Fibroblast of mammary gland (primary cell): ENCODE results near the gene MTM1.

Experiments
- DNase-seq: peaks from one replicate; pipeline ENCODE4 v3.0.0-alpha.2; 2010; ENCODE audit warnings: low read depth
- H3K4me3 ChIP-seq: 2 replicates; pipeline ENCODE4 v1.5.1; 2011; ENCODE audit warnings: low read depth, mild to moderate bottlenecking, low read length, moderate library complexity; ENCODE audit not compliant: control insufficient read depth
- CTCF ChIP-seq: conservative IDR thresholded peaks from 2 replicates; pipeline ENCODE4 v1.5.1; 2011; ENCODE audit warnings: low read depth, low read length, inconsistent platforms; ENCODE audit not compliant: control insufficient read depth, insufficient read depth

Gene MTM1

GRCh38 chrX:150567645-150568319 lies 639 bp upstream of the MTM1 start:
- no peak for DNase-seq
- peak overlapping the region; percentile 20 for H3K4me3 ChIP-seq
- no peak for TF ChIP-seq CTCF

DNA sequence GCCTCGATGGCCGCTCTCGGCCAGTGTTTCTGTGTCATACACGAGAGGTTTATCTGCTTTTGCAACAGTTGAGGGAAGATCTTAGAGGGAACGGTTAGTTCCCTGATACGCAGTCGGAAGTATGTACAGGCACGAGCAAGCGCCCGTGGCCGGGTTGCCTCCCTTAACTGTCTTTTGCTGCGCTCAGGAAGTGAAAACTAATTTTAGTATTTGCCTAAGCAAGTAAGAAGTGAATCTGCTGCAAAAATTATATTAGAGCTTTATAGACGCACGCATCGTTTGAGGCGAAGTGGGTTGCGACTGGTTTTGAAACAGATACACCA lies 695 bp downstream of the MTM1 start:
- DNase-seq: peak; percentile 44

DNA sequence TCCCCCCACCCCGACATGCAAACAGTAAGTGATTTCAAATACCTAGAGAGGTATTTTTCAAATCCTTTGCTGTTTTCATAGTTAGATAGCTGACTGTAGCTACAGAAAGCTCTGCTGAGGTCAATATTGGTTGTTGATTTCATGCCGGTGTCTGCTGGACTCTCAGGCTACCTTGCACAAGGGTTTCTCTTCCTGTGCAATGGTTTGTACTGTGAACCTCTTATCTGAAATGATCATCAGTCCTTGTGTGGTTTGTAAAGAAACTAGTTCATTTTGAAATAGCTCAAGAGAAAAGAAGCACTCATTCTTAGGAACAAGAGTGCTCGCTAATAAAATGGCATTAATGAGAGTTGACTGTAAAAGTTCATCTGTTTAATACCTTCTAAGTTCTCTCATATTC lies 2.1 kb downstream of the MTM1 start:
- H3K4me3 ChIP-seq: no peak overlapping the region
- no peak for TF ChIP-seq CTCF
- DNase-seq: no peak

More for the DNA sequence above, 695 bp downstream of the MTM1 start:
- peak overlapping the region; percentile 62 for H3K4me3 ChIP-seq
- no peak for TF ChIP-seq CTCF

- TF ChIP-seq CTCF: no peak
- no peak overlapping the region for H3K4me3 ChIP-seq
- no peak for DNase-seq
Observed at GRCh38 chrX:150572206-150572605, 3.8 kb downstream of the MTM1 start.

DNA sequence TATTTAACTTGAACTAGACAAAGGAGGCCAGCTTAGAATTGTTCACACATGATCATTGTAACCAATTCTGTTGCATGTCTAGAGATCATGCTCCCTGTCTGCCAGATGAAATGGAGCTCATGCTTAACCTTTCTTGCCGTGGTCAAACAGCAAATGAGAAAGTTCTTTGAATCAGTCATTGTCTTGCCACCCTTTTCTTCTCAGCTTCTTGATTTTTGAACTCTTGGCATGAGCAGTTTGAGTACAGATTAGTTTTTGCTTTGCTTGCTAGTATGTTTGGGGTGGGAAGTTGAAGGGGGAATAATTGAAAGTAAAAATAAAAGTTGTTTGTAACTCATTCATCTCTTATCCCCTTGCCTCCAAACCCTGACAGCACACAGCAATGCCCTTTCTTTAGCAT lies 4.7 kb downstream of the MTM1 start:
- no peak for TF ChIP-seq CTCF
- H3K4me3 ChIP-seq: no peak overlapping the region
- no peak for DNase-seq

DNA sequence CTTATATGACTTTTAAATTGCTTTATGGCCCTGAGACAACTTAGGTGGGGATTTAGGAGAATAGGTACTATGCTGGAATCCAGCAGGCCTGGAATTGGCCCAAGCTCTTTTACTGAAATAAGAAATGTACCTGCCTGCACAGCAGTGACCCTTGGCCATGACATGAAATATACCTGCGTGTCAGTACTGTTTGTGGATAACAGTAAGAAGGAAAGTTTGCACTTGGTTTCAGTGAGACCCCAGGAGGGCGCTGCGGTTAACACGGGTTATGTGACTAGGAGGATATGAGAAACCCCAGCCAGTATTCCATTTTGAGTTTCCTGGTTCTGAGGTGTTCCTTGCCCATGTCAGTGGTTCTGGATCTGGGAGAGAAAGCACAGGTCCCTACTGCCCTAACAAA lies 5.3 kb downstream of the MTM1 start:
- DNase-seq: no peak
- TF ChIP-seq CTCF: no peak
- H3K4me3 ChIP-seq: no peak overlapping the region
